OCI-LY1 (cell line): Measurements from ENCODE around the gene KPNA3.
A peak's percentile ranks its signal among the peaks of the same experiment; 100 is the strongest.

Experiments
- H2AFZ ChIP-seq: fragments of 200-600 bp; sonication (generic), shearing (Covaris generic); 2 replicates; pipeline ENCODE4 v1.6.0; 2014; ENCODE audit warnings: antibody characterized with exemption, mild to moderate bottlenecking, low read length
- H3F3A ChIP-seq: fragments of 200-600 bp; sonication (generic), shearing (Covaris generic); 2 replicates; pipeline ENCODE4 v1.6.0; 2014; ENCODE audit warnings: mild to moderate bottlenecking, antibody characterized with exemption, low read length, moderate library complexity; ENCODE audit not compliant: insufficient read depth
- H3K27ac ChIP-seq: fragments of 200-600 bp; sonication (generic); 2 replicates; pipeline ENCODE4 v1.5.1; 2014; ENCODE audit warnings: low read length, mixed run types, mild to moderate bottlenecking, low read depth; ENCODE audit not compliant: poor library complexity, severe bottlenecking
- H3K27me3 ChIP-seq: fragments of 200-600 bp; sonication (generic); 2 replicates; pipeline ENCODE4 v1.6.0; 2014; ENCODE audit warnings: antibody characterized with exemption, mild to moderate bottlenecking, low read length, moderate library complexity; ENCODE audit not compliant: insufficient read depth
- H3K36me3 ChIP-seq: fragments of 200-600 bp; sonication (generic); 2 replicates; pipeline ENCODE4 v1.6.1; 2014; ENCODE audit warnings: mild to moderate bottlenecking, antibody characterized with exemption, low read length, moderate library complexity, mixed read lengths; ENCODE audit not compliant: insufficient read depth
- H3K4me1 ChIP-seq: fragments of 200-600 bp; sonication (generic); 2 replicates; pipeline ENCODE4 v1.5.1; 2014; ENCODE audit warnings: mild to moderate bottlenecking, low read length, moderate library complexity; ENCODE audit not compliant: insufficient read depth, severe bottlenecking
- H3K4me2 ChIP-seq: fragments of 200-600 bp; sonication (generic), shearing (Covaris generic); 2 replicates; pipeline ENCODE4 v1.6.1; 2014; ENCODE audit warnings: low read length
- H3K4me3 ChIP-seq: fragments of 200-600 bp; sonication (generic); 2 replicates; pipeline ENCODE4 v1.5.1; 2014; ENCODE audit warnings: low read length, low read depth, mild to moderate bottlenecking, mixed read lengths; ENCODE audit not compliant: poor library complexity, severe bottlenecking
- H3K79me2 ChIP-seq: fragments of 200-600 bp; shearing (Covaris generic); 2 replicates; pipeline ENCODE4 v1.6.1; 2016; ENCODE audit warnings: mixed run types, low read length, mixed read lengths; ENCODE audit not compliant: insufficient read depth
- H3K9ac ChIP-seq: fragments of 200-600 bp; sonication (generic), shearing (Covaris generic); 2 replicates; pipeline ENCODE4 v1.6.1; 2014; ENCODE audit warnings: mild to moderate bottlenecking, low read length, mixed read lengths
- H3K9me2 ChIP-seq: fragments of 200-600 bp; sonication (generic), shearing (Covaris generic); 2 replicates; pipeline ENCODE4 v1.6.1; 2014; ENCODE audit warnings: low read depth, mild to moderate bottlenecking, low read length, mixed read lengths
- H3K9me3 ChIP-seq: fragments of 200-600 bp; shearing (Covaris generic); 2 replicates; pipeline ENCODE4 v1.6.1; 2014; ENCODE audit warnings: low read length, mixed read lengths
- H4K20me1 ChIP-seq: fragments of 200-600 bp; sonication (generic), shearing (Covaris generic); 2 replicates; pipeline ENCODE4 v1.6.0; 2016; ENCODE audit warnings: mild to moderate bottlenecking, low read length; ENCODE audit not compliant: insufficient read depth
- CTCF ChIP-seq: fragments of 200-600 bp; sonication (generic), shearing (Covaris generic); IDR thresholded peaks from 2 replicates; pipeline ENCODE4 v1.5.1; 2017; ENCODE audit warnings: mild to moderate bottlenecking, antibody characterized with exemption, low read length, moderate library complexity, mixed read lengths
- EZH2 ChIP-seq: fragments of 200-600 bp; sonication (generic), shearing (Covaris generic); IDR thresholded peaks from 2 replicates; pipeline ENCODE4 v1.8.0; 2017; ENCODE audit warnings: borderline replicate concordance, mixed run types, mild to moderate bottlenecking, antibody characterized with exemption, low read length, moderate library complexity, mixed read lengths

The KPNA3 gene

GRCh38 chr13:49693877-49694276 is 98.6 kb downstream of the KPNA3 start:
- no peak overlapping the region for H3K9ac ChIP-seq
- H3K4me3 ChIP-seq = no peak overlapping the region
- TF ChIP-seq CTCF (no peak), EZH2 (no peak)
- H3K9me3 ChIP-seq = no peaks in the 10 kb centered on the region
- H3F3A ChIP-seq = 0 out of 2 replicates have a peak, but pooled peaks cover 2% of the 10 kb centered on the region
- H3K27me3 ChIP-seq = no peaks in the 10 kb centered on the region
- H3K27ac ChIP-seq = no peak overlapping the region
- H4K20me1 ChIP-seq = no peaks in the 10 kb centered on the region
- peaks cover 22% of the 10 kb centered on the region for H3K4me1 ChIP-seq
- H3K9me2 ChIP-seq = no peaks in the 10 kb centered on the region
- H2AFZ ChIP-seq = no peak overlapping the region
- H3K79me2 ChIP-seq = peaks cover 10% of the 10 kb centered on the region; the same call in 1 of the 2 replicates
- H3K36me3 ChIP-seq = peaks cover 8% of the 10 kb centered on the region
- no peak overlapping the region for H3K4me2 ChIP-seq

GRCh38 chr13:49693191-49693733 is 99.2 kb downstream of the KPNA3 start:
- no peak overlapping the region for H2AFZ ChIP-seq
- H4K20me1 ChIP-seq = no peaks in the 10 kb centered on the region
- H3K9me2 ChIP-seq = no peaks in the 10 kb centered on the region
- H3F3A ChIP-seq = 0 out of 2 replicates have a peak, but pooled peaks cover 2% of the 10 kb centered on the region
- H3K4me2 ChIP-seq = no peak overlapping the region
- H3K27me3 ChIP-seq = no peaks in the 10 kb centered on the region
- H3K36me3 ChIP-seq = peaks cover 5% of the 10 kb centered on the region
- H3K27ac ChIP-seq = no peak overlapping the region
- TF ChIP-seq CTCF = no peak
- no peak for TF ChIP-seq EZH2
- H3K79me2 ChIP-seq = peaks cover 10% of the 10 kb centered on the region; the same call in 1 of the 2 replicates
- H3K9ac ChIP-seq = no peak overlapping the region
- no peak overlapping the region for H3K4me3 ChIP-seq
- peaks cover 22% of the 10 kb centered on the region for H3K4me1 ChIP-seq
- H3K9me3 ChIP-seq = no peaks in the 10 kb centered on the region

- peak within 1 kb of the TSS; percentile 82 for H3K4me3 ChIP-seq
- H3F3A ChIP-seq = 0 out of 2 replicates have a peak, but pooled peaks cover 2% of the 10 kb centered on the region
- peaks cover 10% of the 10 kb centered on the region; the same call in 1 of the 2 replicates for H3K79me2 ChIP-seq
- no peak for TF ChIP-seq CTCF
- TF ChIP-seq EZH2 = no peak
- peak within 1 kb of the TSS; percentile 91 for H3K4me2 ChIP-seq
- H3K9me2 ChIP-seq = no peaks in the 10 kb centered on the region
- peak within 1 kb of the TSS; percentile 77 for H2AFZ ChIP-seq
- H4K20me1 ChIP-seq = no peaks in the 10 kb centered on the region
- H3K27ac ChIP-seq = peak within 1 kb of the TSS; percentile 47
- peaks cover 22% of the 10 kb centered on the region for H3K4me1 ChIP-seq
- H3K27me3 ChIP-seq = no peaks in the 10 kb centered on the region
- peaks cover 16% of the 10 kb centered on the region; the same call in 1 of the 2 replicates for H3K36me3 ChIP-seq
- H3K9me3 ChIP-seq = no peaks in the 10 kb centered on the region
- H3K9ac ChIP-seq = peak within 1 kb of the TSS; percentile 78
Observed at GRCh38 chr13:49690995-49691784, 101.3 kb downstream of the KPNA3 start, which contains the start of gene EBPL. TSS of gene EBPL (minus strand) at chr13:49691486. CDS start at chr13:49691424, 62 bp downstream.
